A549 (cell line): ENCODE results near the gene DNAH17.

Experiments
- BHLHE40 ChIP-seq: IDR thresholded peaks from 2 replicates; pipeline ENCODE4 v1.6.1; 2012; ENCODE audit warnings: low read depth, low read length, inconsistent platforms
- CBX2 ChIP-seq: fragments of 200-600 bp; sonication (generic); IDR thresholded peaks from 2 replicates; pipeline ENCODE4 v1.6.1; 2016; ENCODE audit warnings: low read depth, mild to moderate bottlenecking, borderline replicate concordance
- CEBPB ChIP-seq, 2 experiments: fragments of >200 bp in 1 of 2; sonication (Bioruptor Twin) in 1 of 2; formaldehyde crosslinking in 1 of 2; IDR thresholded peaks; 2 replicates each; pipeline ENCODE4 v1.6.1; 2012 to 2016
- CHD2 ChIP-seq: fragments of 150-350 bp; IDR thresholded peaks from 2 replicates; pipeline ENCODE4 v1.6.1; 2014; ENCODE audit warnings: low read length; ENCODE audit not compliant: partially characterized antibody
- POLR2A ChIP-seq: IDR thresholded peaks from 2 replicates; pipeline ENCODE4 v1.6.1; 2012; ENCODE audit warnings: mild to moderate bottlenecking, low read length
- ZC3H11A ChIP-seq: fragments of 450-650 bp; IDR thresholded peaks from 2 replicates; pipeline ENCODE4 v1.6.1; 2014; ENCODE audit warnings: antibody characterized with exemption, mild to moderate bottlenecking
- TF ChIP-seq, protein P1 (sequence below): fragments of 250-450 bp; sonication (Bioruptor Pico); IDR thresholded peaks from 2 replicates; pipeline ENCODE4 v1.5.0; 2020; ENCODE audit warnings: low read depth, mild to moderate bottlenecking, moderate library complexity
- TF ChIP-seq, protein P2 (sequence below): fragments of >200 bp; sonication (Bioruptor Twin); formaldehyde crosslinking; IDR thresholded peaks from 3 replicates; pipeline ENCODE4 v1.5.1; 2016
- TF ChIP-seq, protein P3 (sequence below): fragments of >200 bp; sonication (Bioruptor Twin); formaldehyde crosslinking; IDR thresholded peaks from 2 replicates; pipeline ENCODE4 v1.6.1; 2016
- TF ChIP-seq, protein P4 (sequence below): IDR thresholded peaks from 2 replicates; pipeline ENCODE4 v1.6.1; 2012
- TF ChIP-seq, protein P5 (sequence below): fragments of 450-650 bp; IDR thresholded peaks from 2 replicates; pipeline ENCODE4 v1.6.1; 2014; ENCODE audit warnings: antibody characterized with exemption
- TF ChIP-seq, protein P6 (sequence below): fragments of 200-600 bp; sonication (generic); IDR thresholded peaks from 2 replicates; pipeline ENCODE4 v1.6.1; 2016; ENCODE audit warnings: antibody characterized with exemption, mild to moderate bottlenecking, moderate library complexity

DNA sequence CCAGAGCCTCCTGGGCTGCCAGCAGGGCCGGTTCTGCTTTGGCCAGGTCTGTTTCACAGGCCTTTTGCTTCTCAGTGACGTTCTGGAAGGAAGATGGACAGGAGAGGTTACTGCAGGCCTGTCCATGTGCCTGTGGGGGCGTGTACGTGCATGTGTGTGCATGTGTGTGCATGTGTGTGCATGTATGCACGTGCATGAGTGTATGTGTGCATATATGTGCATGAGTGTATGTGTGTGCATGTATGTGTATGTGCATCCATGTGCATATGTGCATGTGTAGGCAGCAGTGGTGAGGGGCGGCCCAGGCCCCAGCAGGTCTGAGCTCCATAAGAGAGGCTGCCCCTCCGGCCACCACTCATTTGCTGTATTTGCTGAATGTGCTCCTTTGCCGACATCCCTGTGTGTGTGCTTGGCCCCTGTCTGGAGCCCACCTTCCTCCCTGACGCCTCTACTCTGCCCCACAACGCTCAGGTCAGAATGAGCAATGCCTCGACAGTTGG lies 117.0 kb downstream of the DNAH17 start:
- TF ChIP-seq, protein P1, sequence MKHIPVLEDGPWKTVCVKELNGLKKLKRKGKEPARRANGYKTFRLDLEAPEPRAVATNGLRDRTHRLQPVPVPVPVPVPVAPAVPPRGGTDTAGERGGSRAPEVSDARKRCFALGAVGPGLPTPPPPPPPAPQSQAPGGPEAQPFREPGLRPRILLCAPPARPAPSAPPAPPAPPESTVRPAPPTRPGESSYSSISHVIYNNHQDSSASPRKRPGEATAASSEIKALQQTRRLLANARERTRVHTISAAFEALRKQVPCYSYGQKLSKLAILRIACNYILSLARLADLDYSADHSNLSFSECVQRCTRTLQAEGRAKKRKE = no peak
- TF ChIP-seq POLR2A (no peak), BHLHE40 (no peak), CEBPB (IDR thresholded peaks at IDR 0.05) (no peak), ZC3H11A (no peak), CBX2 (no peak), CHD2 (no peak)
- TF ChIP-seq, protein P2, sequence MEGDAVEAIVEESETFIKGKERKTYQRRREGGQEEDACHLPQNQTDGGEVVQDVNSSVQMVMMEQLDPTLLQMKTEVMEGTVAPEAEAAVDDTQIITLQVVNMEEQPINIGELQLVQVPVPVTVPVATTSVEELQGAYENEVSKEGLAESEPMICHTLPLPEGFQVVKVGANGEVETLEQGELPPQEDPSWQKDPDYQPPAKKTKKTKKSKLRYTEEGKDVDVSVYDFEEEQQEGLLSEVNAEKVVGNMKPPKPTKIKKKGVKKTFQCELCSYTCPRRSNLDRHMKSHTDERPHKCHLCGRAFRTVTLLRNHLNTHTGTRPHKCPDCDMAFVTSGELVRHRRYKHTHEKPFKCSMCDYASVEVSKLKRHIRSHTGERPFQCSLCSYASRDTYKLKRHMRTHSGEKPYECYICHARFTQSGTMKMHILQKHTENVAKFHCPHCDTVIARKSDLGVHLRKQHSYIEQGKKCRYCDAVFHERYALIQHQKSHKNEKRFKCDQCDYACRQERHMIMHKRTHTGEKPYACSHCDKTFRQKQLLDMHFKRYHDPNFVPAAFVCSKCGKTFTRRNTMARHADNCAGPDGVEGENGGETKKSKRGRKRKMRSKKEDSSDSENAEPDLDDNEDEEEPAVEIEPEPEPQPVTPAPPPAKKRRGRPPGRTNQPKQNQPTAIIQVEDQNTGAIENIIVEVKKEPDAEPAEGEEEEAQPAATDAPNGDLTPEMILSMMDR = no peak
- TF ChIP-seq, protein P3, sequence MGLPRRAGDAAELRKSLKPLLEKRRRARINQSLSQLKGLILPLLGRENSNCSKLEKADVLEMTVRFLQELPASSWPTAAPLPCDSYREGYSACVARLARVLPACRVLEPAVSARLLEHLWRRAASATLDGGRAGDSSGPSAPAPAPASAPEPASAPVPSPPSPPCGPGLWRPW = no peak
- TF ChIP-seq, protein P4, sequence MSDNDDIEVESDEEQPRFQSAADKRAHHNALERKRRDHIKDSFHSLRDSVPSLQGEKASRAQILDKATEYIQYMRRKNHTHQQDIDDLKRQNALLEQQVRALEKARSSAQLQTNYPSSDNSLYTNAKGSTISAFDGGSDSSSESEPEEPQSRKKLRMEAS = no peak
- TF ChIP-seq, protein P5, sequence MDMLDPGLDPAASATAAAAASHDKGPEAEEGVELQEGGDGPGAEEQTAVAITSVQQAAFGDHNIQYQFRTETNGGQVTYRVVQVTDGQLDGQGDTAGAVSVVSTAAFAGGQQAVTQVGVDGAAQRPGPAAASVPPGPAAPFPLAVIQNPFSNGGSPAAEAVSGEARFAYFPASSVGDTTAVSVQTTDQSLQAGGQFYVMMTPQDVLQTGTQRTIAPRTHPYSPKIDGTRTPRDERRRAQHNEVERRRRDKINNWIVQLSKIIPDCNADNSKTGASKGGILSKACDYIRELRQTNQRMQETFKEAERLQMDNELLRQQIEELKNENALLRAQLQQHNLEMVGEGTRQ = no peak
- TF ChIP-seq, protein P6, sequence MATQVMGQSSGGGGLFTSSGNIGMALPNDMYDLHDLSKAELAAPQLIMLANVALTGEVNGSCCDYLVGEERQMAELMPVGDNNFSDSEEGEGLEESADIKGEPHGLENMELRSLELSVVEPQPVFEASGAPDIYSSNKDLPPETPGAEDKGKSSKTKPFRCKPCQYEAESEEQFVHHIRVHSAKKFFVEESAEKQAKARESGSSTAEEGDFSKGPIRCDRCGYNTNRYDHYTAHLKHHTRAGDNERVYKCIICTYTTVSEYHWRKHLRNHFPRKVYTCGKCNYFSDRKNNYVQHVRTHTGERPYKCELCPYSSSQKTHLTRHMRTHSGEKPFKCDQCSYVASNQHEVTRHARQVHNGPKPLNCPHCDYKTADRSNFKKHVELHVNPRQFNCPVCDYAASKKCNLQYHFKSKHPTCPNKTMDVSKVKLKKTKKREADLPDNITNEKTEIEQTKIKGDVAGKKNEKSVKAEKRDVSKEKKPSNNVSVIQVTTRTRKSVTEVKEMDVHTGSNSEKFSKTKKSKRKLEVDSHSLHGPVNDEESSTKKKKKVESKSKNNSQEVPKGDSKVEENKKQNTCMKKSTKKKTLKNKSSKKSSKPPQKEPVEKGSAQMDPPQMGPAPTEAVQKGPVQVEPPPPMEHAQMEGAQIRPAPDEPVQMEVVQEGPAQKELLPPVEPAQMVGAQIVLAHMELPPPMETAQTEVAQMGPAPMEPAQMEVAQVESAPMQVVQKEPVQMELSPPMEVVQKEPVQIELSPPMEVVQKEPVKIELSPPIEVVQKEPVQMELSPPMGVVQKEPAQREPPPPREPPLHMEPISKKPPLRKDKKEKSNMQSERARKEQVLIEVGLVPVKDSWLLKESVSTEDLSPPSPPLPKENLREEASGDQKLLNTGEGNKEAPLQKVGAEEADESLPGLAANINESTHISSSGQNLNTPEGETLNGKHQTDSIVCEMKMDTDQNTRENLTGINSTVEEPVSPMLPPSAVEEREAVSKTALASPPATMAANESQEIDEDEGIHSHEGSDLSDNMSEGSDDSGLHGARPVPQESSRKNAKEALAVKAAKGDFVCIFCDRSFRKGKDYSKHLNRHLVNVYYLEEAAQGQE = no peak
